ENCODE results near the gene SNRPD3. TPM values are rescaled to one million over a fixed set of nuclear protein-coding genes. Genes with fewer than 3 reads are reported as not detected.

The SNRPD3 gene
- total RNA-seq, 1 donor from 2014 or later: 125 TPM

DNA sequence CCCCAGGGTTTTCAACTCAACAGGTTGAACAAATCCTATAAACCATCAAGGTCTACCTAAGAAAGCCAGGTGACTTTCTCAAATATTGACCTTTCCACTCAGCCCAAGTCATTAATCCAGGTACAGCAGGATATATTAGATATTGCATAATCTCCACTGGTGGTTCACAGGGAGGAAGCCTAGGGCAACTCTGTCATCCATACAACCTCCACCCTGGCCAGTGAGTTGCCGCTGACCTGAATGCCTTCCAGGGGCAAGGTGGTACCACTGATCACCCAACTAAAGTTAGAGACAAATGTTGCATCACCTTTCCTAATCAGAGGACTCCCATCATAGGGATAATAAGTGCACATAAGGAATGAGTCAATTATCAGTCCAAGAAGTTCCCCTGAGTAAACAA lies 23.7 kb upstream of the SNRPD3 start:
- H3K4me3 ChIP-seq: no peak overlapping the region
- no peak overlapping the region for H3K27ac ChIP-seq
- no peaks in the 10 kb centered on the region for H3K9me3 ChIP-seq
- TF ChIP-seq POLR2A (IDR thresholded peaks at IDR 0.05): no peak
- no peaks in the 10 kb centered on the region for H3K27me3 ChIP-seq
- H3K4me1 ChIP-seq: no peaks in the 10 kb centered on the region
- DNase-seq (ENCODE audit: extremely low spot score in 2 of 2): no peak
- intact Hi-C loops (cut with DNase I): no loop called here
- no peaks in the 10 kb centered on the region for H3K36me3 ChIP-seq

- H3K27me3 ChIP-seq: no peaks in the 10 kb centered on the region
- H3K4me1 ChIP-seq: no peaks in the 10 kb centered on the region
- no peak for DNase-seq (ENCODE audit: extremely low spot score in 2 of 2)
- H3K36me3 ChIP-seq: peaks cover 0 to 6% of the 10 kb centered on the region in 2 donors
- H3K9me3 ChIP-seq: no peaks in the 10 kb centered on the region
- no peak overlapping the region for H3K27ac ChIP-seq
- H3K4me3 ChIP-seq: no peak overlapping the region
- TF ChIP-seq POLR2AphosphoS5 (IDR thresholded peaks at IDR 0.05; ENCODE audit: insufficient read depth in 1 of 2, low read depth in 1 of 2): no peak
- TF ChIP-seq, protein P1, sequence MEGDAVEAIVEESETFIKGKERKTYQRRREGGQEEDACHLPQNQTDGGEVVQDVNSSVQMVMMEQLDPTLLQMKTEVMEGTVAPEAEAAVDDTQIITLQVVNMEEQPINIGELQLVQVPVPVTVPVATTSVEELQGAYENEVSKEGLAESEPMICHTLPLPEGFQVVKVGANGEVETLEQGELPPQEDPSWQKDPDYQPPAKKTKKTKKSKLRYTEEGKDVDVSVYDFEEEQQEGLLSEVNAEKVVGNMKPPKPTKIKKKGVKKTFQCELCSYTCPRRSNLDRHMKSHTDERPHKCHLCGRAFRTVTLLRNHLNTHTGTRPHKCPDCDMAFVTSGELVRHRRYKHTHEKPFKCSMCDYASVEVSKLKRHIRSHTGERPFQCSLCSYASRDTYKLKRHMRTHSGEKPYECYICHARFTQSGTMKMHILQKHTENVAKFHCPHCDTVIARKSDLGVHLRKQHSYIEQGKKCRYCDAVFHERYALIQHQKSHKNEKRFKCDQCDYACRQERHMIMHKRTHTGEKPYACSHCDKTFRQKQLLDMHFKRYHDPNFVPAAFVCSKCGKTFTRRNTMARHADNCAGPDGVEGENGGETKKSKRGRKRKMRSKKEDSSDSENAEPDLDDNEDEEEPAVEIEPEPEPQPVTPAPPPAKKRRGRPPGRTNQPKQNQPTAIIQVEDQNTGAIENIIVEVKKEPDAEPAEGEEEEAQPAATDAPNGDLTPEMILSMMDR (IDR thresholded peaks at IDR 0.05): no peak
- no peak for TF ChIP-seq POLR2A (IDR thresholded peaks at IDR 0.05)
- intact Hi-C loops (cut with DNase I): no loop called here
These were observed 20.5 kb upstream of the SNRPD3 start for GRCh38 chr22:24535348-24535747.

- intact Hi-C loops (cut with DNase I): no loop called here
- TF ChIP-seq POLR2AphosphoS5 (IDR thresholded peaks at IDR 0.05; ENCODE audit: insufficient read depth in 1 of 2, low read depth in 1 of 2): no peak
- TF ChIP-seq POLR2A (IDR thresholded peaks at IDR 0.05): no peak
- TF ChIP-seq, protein P1 (IDR thresholded peaks at IDR 0.05): no peak
- no peaks in the 10 kb centered on the region for H3K9me3 ChIP-seq
- H3K27ac ChIP-seq: no peak overlapping the region
- no peaks in the 10 kb centered on the region for H3K27me3 ChIP-seq
- H3K4me3 ChIP-seq: no peak overlapping the region
- H3K36me3 ChIP-seq: peaks cover 0 to 13% of the 10 kb centered on the region in 2 donors
- H3K4me1 ChIP-seq: no peaks in the 10 kb centered on the region
- no peak for DNase-seq (ENCODE audit: extremely low spot score in 2 of 2)
These were observed 19.7 kb upstream of the SNRPD3 start for GRCh38 chr22:24536089-24536488.

DNA sequence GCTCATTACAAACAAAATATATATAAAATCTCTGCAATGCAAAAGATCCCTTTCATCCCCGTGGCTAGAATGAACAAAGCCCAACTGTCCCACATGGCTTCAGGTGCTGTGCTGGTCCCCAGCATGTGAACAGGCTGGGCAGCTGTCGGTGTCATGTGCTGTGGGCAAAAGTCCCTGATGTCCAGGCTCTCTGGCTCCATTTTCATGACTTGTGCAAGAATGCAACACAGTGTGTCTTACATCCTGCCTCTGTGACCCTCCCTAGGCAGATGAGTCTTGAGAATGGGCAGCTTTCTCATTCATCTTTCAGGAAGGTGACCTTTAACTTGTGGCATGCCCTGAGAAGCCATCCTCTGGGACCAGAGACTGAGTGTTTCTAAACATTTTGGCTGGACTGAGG lies 15.3 kb upstream of the SNRPD3 start:
- intact Hi-C loops (cut with DNase I): no loop called here
- no peak overlapping the region for H3K4me3 ChIP-seq
- no peak overlapping the region for H3K27ac ChIP-seq
- H3K9me3 ChIP-seq: no peaks in the 10 kb centered on the region
- DNase-seq (ENCODE audit: extremely low spot score in 2 of 2): no peak
- peaks cover 17% of the 10 kb centered on the region for H3K4me1 ChIP-seq
- TF ChIP-seq, protein P1 (IDR thresholded peaks at IDR 0.05): no peak
- no peak for TF ChIP-seq POLR2AphosphoS5 (IDR thresholded peaks at IDR 0.05; ENCODE audit: insufficient read depth in 1 of 2, low read depth in 1 of 2)
- no peak for TF ChIP-seq POLR2A (IDR thresholded peaks at IDR 0.05)
- peaks cover 0 to 45% of the 10 kb centered on the region in 2 donors for H3K36me3 ChIP-seq
- H3K27me3 ChIP-seq: no peaks in the 10 kb centered on the region

DNA sequence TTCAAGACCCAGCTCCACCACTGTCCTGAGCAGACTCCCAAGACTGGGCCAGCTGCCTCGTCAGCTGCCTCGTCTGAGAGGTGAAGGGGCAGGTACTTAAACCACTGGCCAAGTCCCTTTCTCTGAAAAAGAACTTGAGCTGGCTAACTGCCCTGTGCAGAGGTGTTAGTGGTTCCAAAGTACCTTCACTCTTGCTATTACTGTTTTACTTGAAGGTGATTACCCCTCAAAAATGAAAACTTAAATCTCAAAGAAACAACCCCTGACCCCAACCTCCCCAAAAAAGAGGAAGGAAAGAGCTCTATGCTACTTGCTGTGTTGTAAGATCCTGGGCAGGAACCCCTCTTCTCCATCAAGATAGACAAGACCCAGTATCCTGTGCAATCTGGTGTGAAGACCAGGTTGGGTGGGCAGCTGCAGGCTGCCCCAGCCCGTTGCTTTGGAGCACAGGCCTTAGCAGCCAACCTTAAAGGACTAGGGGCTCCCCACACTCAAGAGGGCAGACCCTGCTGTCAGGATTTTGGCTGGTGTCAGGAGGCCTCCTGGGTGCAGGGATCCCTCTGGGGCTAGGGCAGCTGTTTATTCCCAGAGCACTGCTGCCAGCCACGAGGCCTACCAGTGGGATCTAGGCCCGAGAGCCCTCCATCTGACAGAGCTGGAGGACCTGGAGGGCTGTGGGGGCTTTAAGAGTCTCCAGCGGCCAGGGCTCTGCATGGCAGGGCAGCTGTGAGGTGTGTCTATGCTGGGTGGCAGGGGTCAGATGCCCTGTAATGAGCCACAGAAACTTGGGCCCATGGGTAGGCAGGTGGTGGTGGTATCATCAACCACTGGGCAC lies 13.9 kb upstream of the SNRPD3 start:
- H3K36me3 ChIP-seq: peaks cover 0 to 52% of the 10 kb centered on the region in 2 donors

More for the DNA sequence above, 13.9 kb upstream of the SNRPD3 start:
- Histone ChIP-seq H3K4me3 (no peak overlapping the region), H3K27me3 (no peaks in the 10 kb centered on the region), H3K27ac (no peak overlapping the region), H3K4me1 (peaks cover 17% of the 10 kb centered on the region), H3K9me3 (no peaks in the 10 kb centered on the region)
- TF ChIP-seq POLR2A (IDR thresholded peaks at IDR 0.05) (no peak), POLR2AphosphoS5 (IDR thresholded peaks at IDR 0.05; ENCODE audit: insufficient read depth in 1 of 2, low read depth in 1 of 2) (no peak)
- TF ChIP-seq, protein P1 (IDR thresholded peaks at IDR 0.05): no peak
- intact Hi-C loops (cut with DNase I): no loop called here
- DNase-seq (ENCODE audit: extremely low spot score in 2 of 2): no peak
